Stimulated activated CD8-positive, alpha-beta memory T cell treated with anti-CD3 and anti-CD28 coated beads, Interleukin-7, amount 100 ng/mL, for 1 hour (primary cell): ENCODE data around the gene DNER.

Experiments used
- DNase-seq, 2 donors: peaks; one replicate each; pipeline ENCODE4 v3.0.0-alpha.2; 2020; ENCODE audit warnings: low read depth in 2 of 2

DNER gene

GRCh38 chr2:229672021-229672420, 42.3 kb downstream of the DNER start:
- no peak for DNase-seq

GRCh38 chr2:229669841-229670240, 44.5 kb downstream of the DNER start:
- no peak for DNase-seq

GRCh38 chr2:229666811-229667210, 47.5 kb downstream of the DNER start:
- no peak for DNase-seq

GRCh38 chr2:229665158-229665557, 49.2 kb downstream of the DNER start:
- DNase-seq, result no peak

- DNase-seq, result no peak
These were observed 52.9 kb downstream of the DNER start for GRCh38 chr2:229661478-229661877.

GRCh38 chr2:229660951-229661350, 53.4 kb downstream of the DNER start:
- DNase-seq, result no peak

- no peak for DNase-seq
These were observed 54.0 kb downstream of the DNER start for GRCh38 chr2:229660391-229660790.

GRCh38 chr2:229658004-229658403, 56.4 kb downstream of the DNER start:
- DNase-seq, result no peak

- no peak for DNase-seq
These were observed 59.9 kb downstream of the DNER start for GRCh38 chr2:229654437-229654836.

GRCh38 chr2:229653531-229653930, 60.8 kb downstream of the DNER start:
- no peak for DNase-seq

GRCh38 chr2:229652796-229653195, 61.6 kb downstream of the DNER start:
- DNase-seq, result no peak

- no peak for DNase-seq
These were observed 63.5 kb downstream of the DNER start for GRCh38 chr2:229650901-229651300.

- DNase-seq, result no peak
These were observed 64.3 kb downstream of the DNER start for GRCh38 chr2:229650059-229650458.

- DNase-seq, result no peak
These were observed 68.1 kb downstream of the DNER start for GRCh38 chr2:229646186-229646723.

- DNase-seq, result no peak
These were observed 72.0 kb downstream of the DNER start for GRCh38 chr2:229642371-229642770.

- DNase-seq, result no peak
These were observed 72.7 kb downstream of the DNER start for GRCh38 chr2:229641676-229642075.

- no peak for DNase-seq
These were observed 73.7 kb downstream of the DNER start for GRCh38 chr2:229640636-229641035.

- no peak for DNase-seq
These were observed 77.8 kb downstream of the DNER start for GRCh38 chr2:229636571-229636970.

GRCh38 chr2:229635371-229635680, 79.0 kb downstream of the DNER start:
- DNase-seq, result no peak

GRCh38 chr2:229634601-229635370, 79.6 kb downstream of the DNER start:
- DNase-seq, result no peak

GRCh38 chr2:229633556-229633955, 80.8 kb downstream of the DNER start:
- no peak for DNase-seq

- no peak for DNase-seq
These were observed 85.3 kb downstream of the DNER start for GRCh38 chr2:229629039-229629438.

- no peak for DNase-seq
These were observed 86.6 kb downstream of the DNER start for GRCh38 chr2:229627728-229628127.
